Smooth muscle cell (in vitro differentiated cells): ENCODE measurements around the gene IGSF23. TPM values are rescaled to one million over a fixed set of nuclear protein-coding genes. Genes with fewer than 3 reads are reported as not detected.
A peak's percentile ranks its signal among the peaks of the same experiment; 100 is the strongest.

ENCODE experiments used
- DNase-seq: peaks from one replicate; lab custom pipeline; 2025; ENCODE audit not compliant: unreplicated experiment; lab: John Stamatoyannopoulos, UW
- H2AFZ ChIP-seq: fragments of 200-600 bp; sonication (generic); 2 replicates; pipeline ENCODE4 v1.6.0; 2016; ENCODE audit warnings: antibody characterized with exemption, low read depth, mild to moderate bottlenecking
- H3F3A ChIP-seq: fragments of 200-600 bp; sonication (generic); 2 replicates; pipeline ENCODE4 v1.6.0; 2017; ENCODE audit warnings: antibody characterized with exemption, low read depth
- H3K27ac ChIP-seq: fragments of 200-600 bp; sonication (generic); 2 replicates; pipeline ENCODE4 v1.5.1; 2016; ENCODE audit warnings: low read depth, mild to moderate bottlenecking
- H3K27me3 ChIP-seq: fragments of 200-600 bp; sonication (generic); 2 replicates; pipeline ENCODE4 v1.6.1; 2016; ENCODE audit warnings: low read depth, mild to moderate bottlenecking
- H3K36me3 ChIP-seq: fragments of 200-600 bp; sonication (generic); 2 replicates; pipeline ENCODE4 v1.5.1; 2016; ENCODE audit warnings: low read depth
- H3K4me1 ChIP-seq: fragments of 200-600 bp; sonication (generic); 2 replicates; pipeline ENCODE4 v1.5.1; 2016; ENCODE audit warnings: low read depth
- H3K4me2 ChIP-seq: fragments of 200-600 bp; sonication (generic); 2 replicates; pipeline ENCODE4 v1.6.0; 2016; ENCODE audit warnings: mild to moderate bottlenecking
- H3K4me3 ChIP-seq: fragments of 200-600 bp; sonication (generic); 2 replicates; pipeline ENCODE4 v1.5.1; 2016; ENCODE audit warnings: mild to moderate bottlenecking
- H3K79me2 ChIP-seq: fragments of 200-600 bp; sonication (generic); 2 replicates; pipeline ENCODE4 v1.6.0; 2016; ENCODE audit warnings: low read depth, mild to moderate bottlenecking
- H3K9ac ChIP-seq: fragments of 200-600 bp; sonication (generic); 2 replicates; pipeline ENCODE4 v1.6.0; 2016; ENCODE audit warnings: low read depth
- H3K9me3 ChIP-seq: fragments of 200-600 bp; sonication (generic); replicated peaks from 2 replicates; pipeline ENCODE4 v1.5.1; 2016; ENCODE audit warnings: low read depth
- H4K20me1 ChIP-seq: fragments of 200-600 bp; sonication (generic); 2 replicates; pipeline ENCODE4 v1.6.0; 2016; ENCODE audit warnings: low read depth
- WGBS: methylation state at CpG from one replicate; pipeline ENCODE4 v1.1.7; 2016; ENCODE audit warnings: low lambda C conversion rate; 5-methylcytosine and 5-hydroxymethylcytosine counted together
- polyA plus RNA-seq: library from polyadenylated mRNA; unstranded; fragments of >200 nt; fragmentation: Nextera tagmentation; extraction: Ambion mirVana; gene quantifications from 2 replicates; pipeline ENCODE4 v1.2.1, GENCODE V29; 2016
- total RNA-seq: library from RNA; depleted of rRNA; stranded (reverse); fragments of >200 nt; gene quantifications from 2 replicates; pipeline ENCODE4 v1.2.3, GENCODE V29; 2014
- TF ChIP-seq, protein P1 (sequence below): fragments of 200-600 bp; sonication (generic); IDR thresholded peaks from 2 replicates; pipeline ENCODE4 v1.5.1; 2017; ENCODE audit warnings: borderline replicate concordance, mild to moderate bottlenecking, antibody characterized with exemption; ENCODE audit not compliant: insufficient read depth, poor library complexity, severe bottlenecking

IGSF23 gene
- total and polyA plus RNA-seq, 2 experiments from 2014 or later: not detected

DNA sequence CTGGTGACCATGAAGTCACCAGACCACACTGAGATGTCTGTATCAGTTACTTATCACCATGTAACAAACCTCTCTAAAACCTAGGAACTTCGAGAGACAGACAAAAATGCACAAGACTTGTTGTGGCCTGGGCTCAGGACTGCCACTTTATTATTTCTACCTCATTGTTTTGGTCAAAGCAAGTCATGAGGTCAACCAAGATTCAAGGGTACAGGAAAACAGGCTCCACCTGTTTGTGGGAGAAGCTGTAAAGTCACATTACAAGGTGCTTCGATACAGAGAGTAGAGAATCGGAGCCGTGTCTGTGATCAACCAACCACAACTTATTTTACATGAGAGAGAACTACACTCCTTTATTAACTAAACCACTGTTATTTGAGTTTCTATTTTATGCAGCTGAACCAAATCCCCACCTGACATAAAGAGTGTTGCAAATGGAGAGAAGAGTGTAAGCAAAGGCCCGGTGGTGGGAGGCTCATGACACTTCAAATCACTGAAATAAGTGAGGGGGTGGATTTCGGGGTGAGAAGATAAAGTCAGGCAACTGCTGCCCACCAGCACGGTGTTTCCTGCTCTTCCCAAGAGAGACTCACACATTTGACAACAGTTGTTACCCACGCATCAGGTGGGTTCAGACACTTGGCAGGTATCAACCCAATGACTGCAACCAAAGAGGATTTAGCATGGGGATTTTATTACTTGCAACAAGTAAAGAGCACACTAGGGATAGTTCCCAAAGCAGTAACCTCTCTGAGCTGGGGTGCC lies 39.0 kb upstream of the IGSF23 start:
- H3K4me2 ChIP-seq: no peak overlapping the region
- DNase-seq: no peak
- WGBS: 86% methylated on average over 8 of the region's 8 CpGs
- no peaks in the 10 kb centered on the region for H3F3A ChIP-seq
- H3K4me3 ChIP-seq: no peak overlapping the region
- no peaks in the 10 kb centered on the region for H3K79me2 ChIP-seq
- no peak overlapping the region for H3K9ac ChIP-seq
- H2AFZ ChIP-seq: no peak overlapping the region
- no peaks in the 10 kb centered on the region for H3K4me1 ChIP-seq
- TF ChIP-seq, protein P1, sequence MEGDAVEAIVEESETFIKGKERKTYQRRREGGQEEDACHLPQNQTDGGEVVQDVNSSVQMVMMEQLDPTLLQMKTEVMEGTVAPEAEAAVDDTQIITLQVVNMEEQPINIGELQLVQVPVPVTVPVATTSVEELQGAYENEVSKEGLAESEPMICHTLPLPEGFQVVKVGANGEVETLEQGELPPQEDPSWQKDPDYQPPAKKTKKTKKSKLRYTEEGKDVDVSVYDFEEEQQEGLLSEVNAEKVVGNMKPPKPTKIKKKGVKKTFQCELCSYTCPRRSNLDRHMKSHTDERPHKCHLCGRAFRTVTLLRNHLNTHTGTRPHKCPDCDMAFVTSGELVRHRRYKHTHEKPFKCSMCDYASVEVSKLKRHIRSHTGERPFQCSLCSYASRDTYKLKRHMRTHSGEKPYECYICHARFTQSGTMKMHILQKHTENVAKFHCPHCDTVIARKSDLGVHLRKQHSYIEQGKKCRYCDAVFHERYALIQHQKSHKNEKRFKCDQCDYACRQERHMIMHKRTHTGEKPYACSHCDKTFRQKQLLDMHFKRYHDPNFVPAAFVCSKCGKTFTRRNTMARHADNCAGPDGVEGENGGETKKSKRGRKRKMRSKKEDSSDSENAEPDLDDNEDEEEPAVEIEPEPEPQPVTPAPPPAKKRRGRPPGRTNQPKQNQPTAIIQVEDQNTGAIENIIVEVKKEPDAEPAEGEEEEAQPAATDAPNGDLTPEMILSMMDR: no peak
- H3K27ac ChIP-seq: no peak overlapping the region
- no peaks in the 10 kb centered on the region for H3K36me3 ChIP-seq
- no peaks in the 10 kb centered on the region for H4K20me1 ChIP-seq
- no peaks in the 10 kb centered on the region for H3K27me3 ChIP-seq
- H3K9me3 ChIP-seq: no peaks in the 10 kb centered on the region

DNA sequence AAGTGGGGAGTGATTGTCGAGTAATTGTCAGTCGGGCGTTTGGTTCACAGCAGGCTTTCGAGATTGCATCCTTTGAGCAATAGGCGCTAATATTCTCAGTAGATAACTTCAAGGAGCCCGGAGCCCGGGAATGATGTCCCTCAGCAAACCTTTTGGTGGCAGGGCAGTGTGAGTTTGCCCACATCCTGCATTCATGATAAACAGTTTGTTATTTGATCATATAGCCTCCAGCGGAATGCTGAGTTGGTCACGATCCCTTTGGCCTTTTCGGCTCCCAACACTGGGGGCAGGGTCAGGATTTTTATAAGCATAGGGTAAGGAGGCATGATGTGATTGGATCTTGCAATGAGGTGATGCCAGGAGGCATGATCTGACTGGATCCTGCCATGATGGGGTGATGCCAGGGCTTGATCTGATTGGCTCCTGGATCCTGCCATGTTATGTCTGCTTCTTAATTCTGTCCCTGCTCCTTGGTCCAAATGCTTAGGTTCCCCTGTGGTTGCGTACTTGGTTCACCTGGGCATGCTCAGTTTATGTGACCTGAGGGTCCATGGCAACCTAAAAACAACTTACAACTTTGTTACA lies 38.2 kb upstream of the IGSF23 start:
- H3K79me2 ChIP-seq: no peaks in the 10 kb centered on the region

DNA sequence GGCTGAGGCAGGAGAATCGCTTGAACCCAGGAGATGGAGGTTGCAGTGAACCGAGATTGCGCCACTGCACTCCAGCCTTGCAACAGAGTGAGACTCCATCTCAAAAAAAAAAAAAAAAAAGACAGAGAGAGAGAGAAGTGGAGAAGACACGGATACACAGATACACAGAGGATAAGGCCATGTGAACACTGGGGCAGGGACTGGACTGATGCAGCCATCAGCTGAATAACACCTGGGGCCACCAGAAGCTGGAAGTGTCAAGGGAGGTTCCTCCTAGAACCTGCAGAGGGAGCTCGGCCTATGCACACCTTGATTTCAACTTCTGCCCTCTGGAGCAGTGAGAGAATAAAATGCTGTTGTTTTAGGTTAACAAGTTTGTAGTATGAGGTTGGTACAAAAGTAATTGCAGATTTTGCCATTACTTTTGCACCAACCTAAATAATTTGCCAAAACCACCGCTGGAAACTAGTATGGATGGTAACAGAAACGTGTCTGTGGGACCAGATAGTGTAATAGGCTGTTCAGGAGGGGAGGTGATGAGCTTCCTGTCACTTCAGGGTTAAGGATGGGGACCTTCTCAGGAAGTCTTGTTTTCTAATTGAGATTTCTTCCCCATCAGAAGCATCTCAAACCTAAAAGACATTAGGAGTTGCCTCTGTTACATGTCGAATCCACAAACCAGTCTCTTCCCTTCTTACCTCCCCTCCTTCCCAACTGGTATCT lies 36.4 kb upstream of the IGSF23 start:
- H3K4me2 ChIP-seq: no peak overlapping the region
- no peaks in the 10 kb centered on the region for H3K36me3 ChIP-seq
- no peaks in the 10 kb centered on the region for H4K20me1 ChIP-seq
- no peaks in the 10 kb centered on the region for H3K4me1 ChIP-seq
- H3K9ac ChIP-seq: no peak overlapping the region
- H3K27ac ChIP-seq: no peak overlapping the region
- H3K9me3 ChIP-seq: no peaks in the 10 kb centered on the region
- WGBS: 60% methylated on average over 7 of the region's 8 CpGs
- H3K27me3 ChIP-seq: no peaks in the 10 kb centered on the region
- H3K4me3 ChIP-seq: no peak overlapping the region
- no peaks in the 10 kb centered on the region for H3F3A ChIP-seq
- TF ChIP-seq, protein P1: peak; percentile 37
- DNase-seq: no peak
- H2AFZ ChIP-seq: no peak overlapping the region
- no peaks in the 10 kb centered on the region for H3K79me2 ChIP-seq

More for the DNA sequence above, 38.2 kb upstream of the IGSF23 start:
- no peak overlapping the region for H3K4me2 ChIP-seq
- no peaks in the 10 kb centered on the region for H3K27me3 ChIP-seq
- H3K4me3 ChIP-seq: no peak overlapping the region
- no peak overlapping the region for H3K9ac ChIP-seq
- no peaks in the 10 kb centered on the region for H3K4me1 ChIP-seq
- H3F3A ChIP-seq: no peaks in the 10 kb centered on the region
- H3K27ac ChIP-seq: no peak overlapping the region
- no peak overlapping the region for H2AFZ ChIP-seq
- H3K9me3 ChIP-seq: no peaks in the 10 kb centered on the region
- TF ChIP-seq, protein P1: no peak
- no peaks in the 10 kb centered on the region for H3K36me3 ChIP-seq
- no peak for DNase-seq
- H4K20me1 ChIP-seq: no peaks in the 10 kb centered on the region
- WGBS: 66% methylated on average over 11 of the region's 11 CpGs
